ENCODE measurements around the gene DYNC1LI2. TPM values are rescaled to one million over a fixed set of nuclear protein-coding genes. Genes with fewer than 3 reads are reported as not detected.

DYNC1LI2 gene
- total and polyA plus RNA-seq, 5 experiments from 2014 or later: 25.7 to 95.2 (median 37.3) TPM

GRCh38 chr16:66752379-66752778 is 970 bp upstream of the DYNC1LI2 start:
- Mint-ChIP-seq H3K4me1 (peaks cover 21 to 39% (median 38%) of the 10 kb centered on the region in 4 donors), H3K27me3 (peaks cover 2 to 8% (median 2%) of the 10 kb centered on the region in 5 donors), H3K36me3 (peaks cover 0 to 21% (median 3%) of the 10 kb centered on the region in 3 donors), H3K9me3 (no peaks in the 10 kb centered on the region), H3K27ac (peak overlapping the region in 9 of 10 donors; percentile 38 to 94 (median 89)), H3K4me3 (peak overlapping the region; percentile 77 to 87 (median 81))
- POLR2A ChIA-PET: interaction anchor here (0.9 to 2.9 kb wide), 9 partner anchors 10 to 230 kb away, joined by 3 to 9 read pairs (median 3); partner anchors contain the start of genes CKLF, CMTM3 and NAE1
- no peak for DNase-seq
- no peak for ATAC-seq

- Mint-ChIP-seq H3K4me3 (peak overlapping the region; percentile 77 to 87 (median 81)), H3K36me3 (peaks cover 0 to 25% (median 3%) of the 10 kb centered on the region in 3 donors), H3K27me3 (peaks cover 2 to 8% (median 2%) of the 10 kb centered on the region in 5 donors), H3K4me1 (peaks cover 21 to 43% (median 39%) of the 10 kb centered on the region in 4 donors), H3K27ac (peak overlapping the region; percentile 69 to 94 (median 90)), H3K9me3 (no peaks in the 10 kb centered on the region)
- ATAC-seq (peak; percentile 1), DNase-seq (no peak)
- POLR2A ChIA-PET: interaction anchor here (0.8 to 2.9 kb wide), 11 partner anchors 10 to 230 kb away, joined by 3 to 9 read pairs (median 3); partner anchors contain the start of genes CKLF, CMTM3 and NAE1
Observed at GRCh38 chr16:66751992-66752322, 548 bp upstream of the DYNC1LI2 start.

GRCh38 chr16:66751053-66751302 is 431 bp downstream of the DYNC1LI2 start:
- Mint-ChIP-seq H3K4me3 (peak overlapping the region; percentile 77 to 94 (median 90)), H3K4me1 (peaks cover 24 to 52% (median 44%) of the 10 kb centered on the region in 4 donors), H3K27ac (peak overlapping the region; percentile 69 to 96 (median 94)), H3K27me3 (peaks cover 2 to 8% (median 2%) of the 10 kb centered on the region in 5 donors), H3K36me3 (peaks cover 0 to 34% (median 3%) of the 10 kb centered on the region in 3 donors), H3K9me3 (no peaks in the 10 kb centered on the region)
- peak in 2 of 10 donors; percentile 11 to 18 for DNase-seq
- ATAC-seq: peak in 1 of 2 donors; percentile 17
- POLR2A ChIA-PET: interaction anchor here (0.8 to 2.9 kb wide), 9 partner anchors 11 to 229 kb away, joined by 3 to 9 read pairs (median 4); partner anchors contain the start of genes CMTM3 and NAE1

GRCh38 chr16:66750279-66751052 is 943 bp downstream of the DYNC1LI2 start:
- Mint-ChIP-seq H3K36me3 (peaks cover 0 to 34% (median 3%) of the 10 kb centered on the region in 3 donors), H3K9me3 (no peaks in the 10 kb centered on the region), H3K27me3 (peaks cover 2 to 8% (median 2%) of the 10 kb centered on the region in 5 donors), H3K4me1 (peaks cover 24 to 53% (median 45%) of the 10 kb centered on the region in 4 donors), H3K27ac (peak overlapping the region; percentile 69 to 96 (median 94)), H3K4me3 (peak overlapping the region; percentile 77 to 94 (median 90))
- ATAC-seq (no peak), DNase-seq (no peak)
- POLR2A ChIA-PET: interaction anchor here (0.9 to 2.1 kb wide), 7 partner anchors 13 to 228 kb away, joined by 3 to 7 read pairs (median 4); partner anchors contain the start of gene CMTM3

GRCh38 chr16:66746682-66747081 is 4.7 kb downstream of the DYNC1LI2 start:
- peaks cover 0 to 68% (median 3%) of the 10 kb centered on the region in 3 donors for H3K36me3 Mint-ChIP-seq
- peaks cover 20 to 54% (median 39%) of the 10 kb centered on the region in 4 donors for H3K4me1 Mint-ChIP-seq
- H3K9me3 Mint-ChIP-seq: no peaks in the 10 kb centered on the region
- peak overlapping the region in 5 of 10 donors; percentile 41 to 76 (median 63) for H3K27ac Mint-ChIP-seq
- ATAC-seq: no peak
- H3K27me3 Mint-ChIP-seq: no peaks in the 10 kb centered on the region
- H3K4me3 Mint-ChIP-seq: peak overlapping the region in 4 of 10 donors; percentile 10 to 34 (median 23)
- no peak for DNase-seq
- POLR2A ChIA-PET: no interaction called here

- Mint-ChIP-seq H3K27ac (peak overlapping the region in 4 of 10 donors; percentile 21 to 71 (median 50)), H3K4me3 (peak overlapping the region in 2 of 10 donors; percentile 6 to 17), H3K9me3 (no peaks in the 10 kb centered on the region), H3K27me3 (no peaks in the 10 kb centered on the region), H3K36me3 (peaks cover 2 to 73% (median 3%) of the 10 kb centered on the region in 3 donors), H3K4me1 (peaks cover 23 to 57% (median 41%) of the 10 kb centered on the region in 4 donors)
- DNase-seq: no peak
- no peak for ATAC-seq
- POLR2A ChIA-PET: no interaction called here
Observed at GRCh38 chr16:66746048-66746447, 5.4 kb downstream of the DYNC1LI2 start.

- POLR2A ChIA-PET: interaction anchor here (0.9 kb wide), 1 partner anchor 10 kb away, joined by 3 read pairs; the partner anchor contains the start of gene DYNC1LI2
- Mint-ChIP-seq H3K9me3 (no peaks in the 10 kb centered on the region), H3K4me3 (no peak overlapping the region), H3K27ac (peak overlapping the region in 2 of 10 donors; percentile 33 to 49), H3K4me1 (peaks cover 12 to 47% (median 25%) of the 10 kb centered on the region in 4 donors), H3K36me3 (peaks cover 0 to 85% (median 4%) of the 10 kb centered on the region in 3 donors), H3K27me3 (no peaks in the 10 kb centered on the region)
- no peak for DNase-seq
- ATAC-seq: no peak
Observed at GRCh38 chr16:66741950-66742808, 9.2 kb downstream of the DYNC1LI2 start.

- Mint-ChIP-seq H3K36me3 (peaks cover 0 to 85% (median 4%) of the 10 kb centered on the region in 3 donors), H3K27me3 (no peaks in the 10 kb centered on the region), H3K9me3 (no peaks in the 10 kb centered on the region), H3K4me3 (no peak overlapping the region), H3K27ac (no peak overlapping the region), H3K4me1 (peaks cover 12 to 40% (median 21%) of the 10 kb centered on the region in 4 donors)
- POLR2A ChIA-PET: interaction anchor here (0.9 kb wide), 1 partner anchor 11 kb away, joined by 3 read pairs; the partner anchor contains the start of gene DYNC1LI2
- ATAC-seq (no peak), DNase-seq (no peak)
Observed at GRCh38 chr16:66741169-66741900, 10.1 kb downstream of the DYNC1LI2 start.

- Mint-ChIP-seq H3K36me3 (peaks cover 4 to 88% (median 4%) of the 10 kb centered on the region in 3 donors), H3K27ac (peak overlapping the region in 4 of 10 donors; percentile 1 to 54 (median 29)), H3K27me3 (no peaks in the 10 kb centered on the region), H3K4me1 (peaks cover 8 to 35% (median 19%) of the 10 kb centered on the region in 4 donors), H3K4me3 (no peak overlapping the region), H3K9me3 (no peaks in the 10 kb centered on the region)
- DNase-seq (no peak), ATAC-seq (no peak)
- POLR2A ChIA-PET: interaction anchor here (1.1 kb wide), 1 partner anchor 11 kb away, joined by 3 read pairs; the partner anchor contains the start of gene DYNC1LI2
Observed at GRCh38 chr16:66740533-66740932, 10.9 kb downstream of the DYNC1LI2 start.

GRCh38 chr16:66740010-66740409 is 11.4 kb downstream of the DYNC1LI2 start:
- Mint-ChIP-seq H3K9me3 (no peaks in the 10 kb centered on the region), H3K27me3 (no peaks in the 10 kb centered on the region), H3K36me3 (peaks cover 4 to 90% (median 9%) of the 10 kb centered on the region in 3 donors), H3K27ac (peak overlapping the region in 4 of 10 donors; percentile 12 to 63 (median 54)), H3K4me3 (no peak overlapping the region), H3K4me1 (peaks cover 8 to 35% (median 19%) of the 10 kb centered on the region in 4 donors)
- ATAC-seq (peak; percentile 56), DNase-seq (peak in 4 of 10 donors; percentile 20 to 34 (median 27))
- POLR2A ChIA-PET: interaction anchor here (1.1 kb wide), 1 partner anchor 11 kb away, joined by 3 read pairs; the partner anchor contains the start of gene DYNC1LI2

GRCh38 chr16:66735891-66736290 is 15.5 kb downstream of the DYNC1LI2 start:
- POLR2A ChIA-PET: no interaction called here
- peak overlapping the region in 1 of 10 donors; percentile 27 for H3K27ac Mint-ChIP-seq
- no peaks in the 10 kb centered on the region for H3K27me3 Mint-ChIP-seq
- H3K9me3 Mint-ChIP-seq: no peaks in the 10 kb centered on the region
- DNase-seq (no peak), ATAC-seq (no peak)
- H3K4me3 Mint-ChIP-seq: no peak overlapping the region
- peaks cover 0 to 93% (median 13%) of the 10 kb centered on the region in 3 donors for H3K36me3 Mint-ChIP-seq
- peaks cover 7 to 28% (median 14%) of the 10 kb centered on the region in 4 donors for H3K4me1 Mint-ChIP-seq

Data from naive thymus-derived CD8-positive, alpha-beta T cell (primary cell).